ENCODE results near the gene PTPRD. TPM values are rescaled to one million over a fixed set of nuclear protein-coding genes. Genes with fewer than 3 reads are reported as not detected.

Gene PTPRD
- total RNA-seq, 1 donor from 2014 or later = 15.6 TPM

- TF ChIP-seq, protein P1, sequence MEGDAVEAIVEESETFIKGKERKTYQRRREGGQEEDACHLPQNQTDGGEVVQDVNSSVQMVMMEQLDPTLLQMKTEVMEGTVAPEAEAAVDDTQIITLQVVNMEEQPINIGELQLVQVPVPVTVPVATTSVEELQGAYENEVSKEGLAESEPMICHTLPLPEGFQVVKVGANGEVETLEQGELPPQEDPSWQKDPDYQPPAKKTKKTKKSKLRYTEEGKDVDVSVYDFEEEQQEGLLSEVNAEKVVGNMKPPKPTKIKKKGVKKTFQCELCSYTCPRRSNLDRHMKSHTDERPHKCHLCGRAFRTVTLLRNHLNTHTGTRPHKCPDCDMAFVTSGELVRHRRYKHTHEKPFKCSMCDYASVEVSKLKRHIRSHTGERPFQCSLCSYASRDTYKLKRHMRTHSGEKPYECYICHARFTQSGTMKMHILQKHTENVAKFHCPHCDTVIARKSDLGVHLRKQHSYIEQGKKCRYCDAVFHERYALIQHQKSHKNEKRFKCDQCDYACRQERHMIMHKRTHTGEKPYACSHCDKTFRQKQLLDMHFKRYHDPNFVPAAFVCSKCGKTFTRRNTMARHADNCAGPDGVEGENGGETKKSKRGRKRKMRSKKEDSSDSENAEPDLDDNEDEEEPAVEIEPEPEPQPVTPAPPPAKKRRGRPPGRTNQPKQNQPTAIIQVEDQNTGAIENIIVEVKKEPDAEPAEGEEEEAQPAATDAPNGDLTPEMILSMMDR (IDR thresholded peaks at IDR 0.05; ENCODE audit: borderline replicate concordance) = no peak
Measured at GRCh38 chr9:9215050-9215449, 1397.8 kb downstream of the PTPRD start.

GRCh38 chr9:9214066-9214465 lies 1398.7 kb downstream of the PTPRD start:
- no peaks in the 10 kb centered on the region for H3K27me3 ChIP-seq (ENCODE audit: low read depth)
- TF ChIP-seq, protein P1 (IDR thresholded peaks at IDR 0.05; ENCODE audit: borderline replicate concordance) = no peak
- no peak overlapping the region for H3K27ac ChIP-seq (replicated peaks)
- H3K4me3 ChIP-seq = no peak overlapping the region
- DNase-seq = no peak
- peaks cover 11% of the 10 kb centered on the region for H3K9me3 ChIP-seq (replicated peaks)
- intact Hi-C loops (cut with micrococcal nuclease) = no loop called here
- no peaks in the 10 kb centered on the region for H3K36me3 ChIP-seq
- H3K4me1 ChIP-seq = no peaks in the 10 kb centered on the region

More at GRCh38 chr9:9215050-9215449, 1397.8 kb downstream of the PTPRD start:
- H3K4me3 ChIP-seq = no peak overlapping the region
- no peaks in the 10 kb centered on the region for H3K27me3 ChIP-seq (ENCODE audit: low read depth)
- no peaks in the 10 kb centered on the region for H3K36me3 ChIP-seq
- H3K4me1 ChIP-seq = no peaks in the 10 kb centered on the region
- H3K27ac ChIP-seq (replicated peaks) = no peak overlapping the region
- no peak for DNase-seq
- H3K9me3 ChIP-seq (replicated peaks) = peaks cover 2% of the 10 kb centered on the region
- intact Hi-C loops (cut with micrococcal nuclease) = no loop called here

DNA sequence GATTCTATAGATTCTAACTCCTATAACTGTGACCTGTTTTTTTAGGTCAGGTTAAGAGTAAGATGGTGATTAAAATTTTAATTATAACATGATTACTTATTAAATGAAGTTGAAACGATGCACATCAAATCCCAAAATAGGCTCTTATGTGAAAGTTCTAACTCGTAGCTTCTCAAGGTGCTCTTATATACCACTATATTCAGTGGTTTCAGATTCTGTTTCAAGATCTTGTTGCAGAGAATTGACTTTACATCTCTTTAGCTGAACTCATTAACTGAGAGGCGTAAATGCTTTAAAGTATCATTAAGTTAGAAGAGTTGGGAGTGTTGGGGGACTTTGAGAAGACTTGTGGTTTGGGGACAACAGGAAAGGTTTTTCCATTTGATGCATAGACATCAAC lies 1399.8 kb downstream of the PTPRD start:
- Histone ChIP-seq H3K36me3 (no peaks in the 10 kb centered on the region), H3K4me3 (no peak overlapping the region), H3K27ac (replicated peaks) (no peak overlapping the region), H3K4me1 (no peaks in the 10 kb centered on the region), H3K9me3 (replicated peaks) (peaks cover 11% of the 10 kb centered on the region), H3K27me3 (ENCODE audit: low read depth) (no peaks in the 10 kb centered on the region)
- intact Hi-C loops (cut with micrococcal nuclease) = no loop called here
- TF ChIP-seq, protein P1 (IDR thresholded peaks at IDR 0.05; ENCODE audit: borderline replicate concordance) = no peak
- DNase-seq = no peak

DNA sequence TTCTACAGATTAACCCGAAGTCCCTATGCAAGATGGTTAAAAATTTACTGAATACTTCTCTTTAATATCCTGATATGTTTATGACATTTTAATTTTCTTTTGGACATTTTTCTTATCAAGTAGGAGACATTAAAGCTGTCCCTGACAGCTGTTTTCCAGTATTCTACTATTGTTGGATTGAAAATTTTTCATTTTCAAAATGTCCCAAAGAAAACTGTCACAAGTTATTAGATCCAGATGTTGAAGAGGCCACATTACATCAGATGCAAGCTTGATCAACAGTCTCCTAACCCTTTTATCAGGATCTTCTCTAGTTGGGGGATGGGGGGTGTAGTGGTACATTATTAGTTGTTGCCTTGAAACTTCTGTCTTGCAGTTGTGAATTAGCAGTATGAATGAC lies 1410.5 kb downstream of the PTPRD start:
- H3K27ac ChIP-seq (replicated peaks) = no peak overlapping the region
- no peaks in the 10 kb centered on the region for H3K4me1 ChIP-seq
- H3K27me3 ChIP-seq (ENCODE audit: low read depth) = no peaks in the 10 kb centered on the region
- TF ChIP-seq, protein P1 (IDR thresholded peaks at IDR 0.05; ENCODE audit: borderline replicate concordance) = no peak
- H3K36me3 ChIP-seq = no peaks in the 10 kb centered on the region
- no peaks in the 10 kb centered on the region for H3K9me3 ChIP-seq (replicated peaks)
- no peak for DNase-seq
- intact Hi-C loops (cut with micrococcal nuclease) = no loop called here
- no peak overlapping the region for H3K4me3 ChIP-seq

- intact Hi-C loops (cut with micrococcal nuclease) = no loop called here
- H3K9me3 ChIP-seq (replicated peaks) = no peaks in the 10 kb centered on the region
- TF ChIP-seq, protein P1 (IDR thresholded peaks at IDR 0.05; ENCODE audit: borderline replicate concordance) = no peak
Measured at GRCh38 chr9:9186086-9186485, 1426.7 kb downstream of the PTPRD start.

GRCh38 chr9:9182431-9182830 lies 1430.4 kb downstream of the PTPRD start:
- TF ChIP-seq, protein P1 (IDR thresholded peaks at IDR 0.05; ENCODE audit: borderline replicate concordance) = no peak

More at GRCh38 chr9:9186086-9186485, 1426.7 kb downstream of the PTPRD start:
- no peaks in the 10 kb centered on the region for H3K4me1 ChIP-seq
- no peaks in the 10 kb centered on the region for H3K36me3 ChIP-seq
- no peak overlapping the region for H3K4me3 ChIP-seq
- H3K27ac ChIP-seq (replicated peaks) = no peak overlapping the region
- DNase-seq = no peak
- H3K27me3 ChIP-seq (ENCODE audit: low read depth) = no peaks in the 10 kb centered on the region

More at GRCh38 chr9:9182431-9182830, 1430.4 kb downstream of the PTPRD start:
- Histone ChIP-seq H3K4me1 (no peaks in the 10 kb centered on the region), H3K36me3 (no peaks in the 10 kb centered on the region), H3K27me3 (ENCODE audit: low read depth) (no peaks in the 10 kb centered on the region), H3K4me3 (no peak overlapping the region), H3K9me3 (replicated peaks) (no peaks in the 10 kb centered on the region), H3K27ac (replicated peaks) (no peak overlapping the region)
- DNase-seq = no peak
- intact Hi-C loops (cut with micrococcal nuclease) = no loop called here
